ENCODE measurements around the gene APOL6. TPM values are rescaled to one million over a fixed set of nuclear protein-coding genes. Genes with fewer than 3 reads are reported as not detected.

Gene APOL6
- total and polyA plus RNA-seq, 9 of the 15 experiments (the other 6 are each of a cell fraction or from before 2014, with no cell fraction given), result 0.29 to 1.2 (median 0.70) TPM

DNA sequence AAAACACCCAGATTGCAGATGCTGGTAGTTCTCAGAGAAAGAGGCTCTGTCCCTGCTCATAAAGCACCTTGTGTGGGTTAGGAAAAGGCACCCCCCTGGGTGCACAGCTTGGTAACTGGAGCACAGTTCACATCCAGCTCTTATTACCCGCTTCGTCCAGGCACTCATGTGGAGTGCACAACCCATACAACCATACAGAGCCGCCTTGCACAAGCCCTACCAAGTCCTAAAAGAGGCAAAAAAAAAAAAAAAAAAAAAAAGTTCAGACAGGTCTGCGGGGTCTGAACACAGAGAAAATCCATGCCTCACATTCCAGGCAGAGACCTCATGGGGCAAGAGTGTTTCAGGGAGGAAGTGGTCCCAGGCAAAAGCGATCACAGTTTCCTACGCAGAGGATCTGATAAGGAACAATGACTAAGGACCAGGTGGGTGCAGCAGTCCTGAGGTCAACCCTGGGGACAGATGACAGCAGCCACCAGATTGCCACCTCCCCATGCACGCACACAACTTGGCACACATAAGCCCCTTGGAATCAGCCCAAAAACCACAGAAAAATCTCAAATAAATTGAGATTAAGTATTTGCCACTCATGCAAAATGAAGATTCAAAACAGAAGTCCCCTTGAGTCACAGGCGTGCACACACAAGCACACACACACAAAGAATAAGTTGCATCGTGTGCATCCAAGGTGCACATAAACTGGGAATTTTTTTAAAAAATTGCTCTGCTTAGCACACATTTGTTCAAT, 43.5 kb upstream of the APOL6 start (continued):
- TF ChIP-seq POLR2G (IDR thresholded peaks at IDR 0.05; ENCODE audit: low read depth, low read length) (no peak), FOSL1 (tag; conservative IDR thresholded peaks at IDR 0.05) (peak; percentile 75), TAF15 (IDR thresholded peaks at IDR 0.05; ENCODE audit: low read depth, low read length) (no peak), RFX7 (CRISPR knock-in tag; IDR thresholded peaks at IDR 0.05) (no peak), CSDE1 (IDR thresholded peaks at IDR 0.05) (no peak), RBM14 (IDR thresholded peaks at IDR 0.05; ENCODE audit: borderline replicate concordance, insufficient read depth, low read depth, low read length) (no peak), MTA2 (IDR thresholded peaks at IDR 0.05; ENCODE audit: low read depth) (no peak), BDP1 (IDR thresholded peaks at IDR 0.05; ENCODE audit: insufficient read depth, insufficient read length) (no peak), COPS2 (conservative IDR thresholded peaks at IDR 0.05) (no peak), ZNF384 (IDR thresholded peaks at IDR 0.05; ENCODE audit: low read depth, low read length) (0 out of 2 replicates have a peak, but pooled peaks have one; percentile 7), SLC30A9 (CRISPR knock-in tag; IDR thresholded peaks at IDR 0.05) (no peak), OTX1 (CRISPR knock-in tag; IDR thresholded peaks at IDR 0.05) (no peak), TAF1 (IDR thresholded peaks at IDR 0.05; ENCODE audit: control insufficient read depth, extremely low read depth, insufficient read depth, low read length, severe bottlenecking) (no peak), FOXK1 (CRISPR knock-in tag; IDR thresholded peaks at IDR 0.05; ENCODE audit: borderline replicate concordance) (no peak)
- TF ChIP-seq, protein P1, sequence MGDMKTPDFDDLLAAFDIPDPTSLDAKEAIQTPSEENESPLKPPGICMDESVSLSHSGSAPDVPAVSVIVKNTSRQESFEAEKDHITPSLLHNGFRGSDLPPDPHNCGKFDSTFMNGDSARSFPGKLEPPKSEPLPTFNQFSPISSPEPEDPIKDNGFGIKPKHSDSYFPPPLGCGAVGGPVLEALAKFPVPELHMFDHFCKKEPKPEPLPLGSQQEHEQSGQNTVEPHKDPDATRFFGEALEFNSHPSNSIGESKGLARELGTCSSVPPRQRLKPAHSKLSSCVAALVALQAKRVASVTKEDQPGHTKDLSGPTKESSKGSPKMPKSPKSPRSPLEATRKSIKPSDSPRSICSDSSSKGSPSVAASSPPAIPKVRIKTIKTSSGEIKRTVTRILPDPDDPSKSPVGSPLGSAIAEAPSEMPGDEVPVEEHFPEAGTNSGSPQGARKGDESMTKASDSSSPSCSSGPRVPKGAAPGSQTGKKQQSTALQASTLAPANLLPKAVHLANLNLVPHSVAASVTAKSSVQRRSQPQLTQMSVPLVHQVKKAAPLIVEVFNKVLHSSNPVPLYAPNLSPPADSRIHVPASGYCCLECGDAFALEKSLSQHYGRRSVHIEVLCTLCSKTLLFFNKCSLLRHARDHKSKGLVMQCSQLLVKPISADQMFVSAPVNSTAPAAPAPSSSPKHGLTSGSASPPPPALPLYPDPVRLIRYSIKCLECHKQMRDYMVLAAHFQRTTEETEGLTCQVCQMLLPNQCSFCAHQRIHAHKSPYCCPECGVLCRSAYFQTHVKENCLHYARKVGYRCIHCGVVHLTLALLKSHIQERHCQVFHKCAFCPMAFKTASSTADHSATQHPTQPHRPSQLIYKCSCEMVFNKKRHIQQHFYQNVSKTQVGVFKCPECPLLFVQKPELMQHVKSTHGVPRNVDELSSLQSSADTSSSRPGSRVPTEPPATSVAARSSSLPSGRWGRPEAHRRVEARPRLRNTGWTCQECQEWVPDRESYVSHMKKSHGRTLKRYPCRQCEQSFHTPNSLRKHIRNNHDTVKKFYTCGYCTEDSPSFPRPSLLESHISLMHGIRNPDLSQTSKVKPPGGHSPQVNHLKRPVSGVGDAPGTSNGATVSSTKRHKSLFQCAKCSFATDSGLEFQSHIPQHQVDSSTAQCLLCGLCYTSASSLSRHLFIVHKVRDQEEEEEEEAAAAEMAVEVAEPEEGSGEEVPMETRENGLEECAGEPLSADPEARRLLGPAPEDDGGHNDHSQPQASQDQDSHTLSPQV (IDR thresholded peaks at IDR 0.05), result no peak
